ENCODE data around the gene FLYWCH2. TPM values are rescaled to one million over a fixed set of nuclear protein-coding genes. Genes with fewer than 3 reads are reported as not detected.

Gene FLYWCH2
- total and polyA plus RNA-seq, 2 of the 4 experiments (the other 2 are of a cell fraction) = 42.3 to 66.3 TPM

DNA sequence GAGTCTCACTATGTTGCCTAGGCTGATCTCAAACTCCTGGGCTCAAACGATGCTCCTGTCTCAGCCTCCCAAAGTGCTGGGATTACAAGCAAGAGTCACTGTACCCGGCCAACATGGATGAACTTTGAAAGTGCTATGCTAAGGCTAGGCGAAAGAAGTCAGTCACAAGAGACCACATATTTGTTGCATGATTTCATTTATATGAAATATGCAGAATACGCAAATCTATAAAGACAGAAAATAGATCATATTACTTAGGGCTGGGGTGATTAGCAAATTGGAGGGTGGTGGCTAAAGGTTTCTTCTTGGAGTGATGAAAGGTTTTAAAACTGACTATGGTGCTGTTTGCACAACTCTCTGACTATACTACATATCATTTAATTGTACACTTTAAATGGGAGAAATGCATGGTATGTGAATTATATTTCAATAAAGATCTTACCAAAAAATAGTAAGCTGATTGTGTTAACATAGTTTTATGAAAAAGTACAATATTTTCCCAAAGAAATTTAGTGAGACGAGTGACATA is 27.5 kb downstream of the FLYWCH2 start:
- Histone ChIP-seq H3K4me2 (ENCODE audit: low read depth, low read length) (no peak overlapping the region), H3K36me3 (ENCODE audit: control insufficient read depth, insufficient read depth, low read length) (peaks cover 10% of the 10 kb centered on the region), H3K56ac (ENCODE audit: extremely low read depth, insufficient read depth, low read length) (no peak overlapping the region), H2BK15ac (ENCODE audit: low read depth, low read length) (0 out of 3 replicates have a peak overlapping the region, but pooled peaks have one; percentile 37), H4K20me1 (ENCODE audit: insufficient read depth, low read length) (peaks cover 10% of the 10 kb centered on the region; the same call in 1 of the 2 replicates), H3K4ac (ENCODE audit: low read depth, low read length) (peak overlapping the region; percentile 24; the same call in 1 of the 2 replicates), H2BK5ac (ENCODE audit: low read depth, low read length, poor library complexity, severe bottlenecking) (peak overlapping the region; percentile 18), H3K23ac (ENCODE audit: low read depth, low read length) (no peak overlapping the region), H2AFZ (replicated peaks; ENCODE audit: low read length, poor library complexity) (no peak overlapping the region), H4K5ac (ENCODE audit: low read depth, low read length) (no peak overlapping the region), H3K9ac (ENCODE audit: low read depth, low read length) (no peak overlapping the region), H3K9me1 (ENCODE audit: insufficient read depth, low read length) (peaks cover 3% of the 10 kb centered on the region; the same call in 1 of the 2 replicates), H2BK120ac (ENCODE audit: low read depth, low read length) (no peak overlapping the region), H3K18ac (ENCODE audit: low read depth, low read length) (no peak overlapping the region), H4K8ac (ENCODE audit: low read depth in 2 of 2, low read length in 2 of 2) (no peak overlapping the region), H3K27ac (ENCODE audit: insufficient read depth, low read length) (peak overlapping the region; percentile 26; the same call in 1 of the 2 replicates), H2AK9ac (replicated peaks; ENCODE audit: low read depth, low read length, poor library complexity) (no peak overlapping the region), H2BK20ac (ENCODE audit: low read depth, low read length) (no peak overlapping the region), H3K9me3 (ENCODE audit: control insufficient read depth, insufficient read depth, low read length) (no peaks in the 10 kb centered on the region), H3K79me1 (ENCODE audit: low read depth in 1 of 2, low read length in 2 of 2) (peaks cover 5 to 34% of the 10 kb centered on the region in 2 experiments), H3K27me3 (ENCODE audit: control insufficient read depth, insufficient read depth, low read length) (no peaks in the 10 kb centered on the region), H3K14ac (replicated peaks; ENCODE audit: low read depth, low read length) (peak overlapping the region; percentile 27; the same call in 1 of the 2 replicates), H4K91ac (ENCODE audit: insufficient read depth, low read depth, low read length) (no peak overlapping the region; the same call in 1 of the 2 replicates), H3K4me1 (ENCODE audit: control insufficient read depth, insufficient read depth, low read length) (peaks cover 4% of the 10 kb centered on the region; the same call in 1 of the 2 replicates), H3K4me3 (ENCODE audit: insufficient read depth, low read depth, low read length) (no peak overlapping the region), H2AK5ac (ENCODE audit: low read depth, low read length) (no peak overlapping the region)
- TF ChIP-seq FOS (IDR thresholded peaks at IDR 0.05; ENCODE audit: low read depth, low read length) (no peak), MAZ (IDR thresholded peaks at IDR 0.05; ENCODE audit: borderline replicate concordance, low read depth, low read length) (no peak), CTCF (conservative IDR thresholded peaks at IDR 0.05; ENCODE audit: low read depth, low read length) (no peak), CHD1 (IDR thresholded peaks at IDR 0.05; ENCODE audit: low read depth, low read length) (no peak), BHLHE40 (IDR thresholded peaks at IDR 0.05; ENCODE audit: low read depth, low read length) (no peak), MXI1 (IDR thresholded peaks at IDR 0.05; ENCODE audit: borderline replicate concordance, low read depth, low read length) (no peak), RAD21 (IDR thresholded peaks at IDR 0.05; ENCODE audit: low read length) (no peak), MAFK (IDR thresholded peaks at IDR 0.05; ENCODE audit: low read depth, low read length) (no peak), NFE2L2 (IDR thresholded peaks at IDR 0.05; ENCODE audit: low read depth, low read length) (no peak)
- TF ChIP-seq, protein P1, sequence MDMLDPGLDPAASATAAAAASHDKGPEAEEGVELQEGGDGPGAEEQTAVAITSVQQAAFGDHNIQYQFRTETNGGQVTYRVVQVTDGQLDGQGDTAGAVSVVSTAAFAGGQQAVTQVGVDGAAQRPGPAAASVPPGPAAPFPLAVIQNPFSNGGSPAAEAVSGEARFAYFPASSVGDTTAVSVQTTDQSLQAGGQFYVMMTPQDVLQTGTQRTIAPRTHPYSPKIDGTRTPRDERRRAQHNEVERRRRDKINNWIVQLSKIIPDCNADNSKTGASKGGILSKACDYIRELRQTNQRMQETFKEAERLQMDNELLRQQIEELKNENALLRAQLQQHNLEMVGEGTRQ (IDR thresholded peaks at IDR 0.05; ENCODE audit: low read depth, low read length) = no peak
- DNase-seq (peak; percentile 50), ATAC-seq (ENCODE audit: low read depth) (no peak)
- BruUV-seq (replicated peaks) = no TSS peak
- dilution Hi-C loops (cut with HindIII; ENCODE audit: low sequenced_read_pairs, unreplicated experiment) = no loop called here
- intact Hi-C loops (cut with micrococcal nuclease) = no loop called here
- ChIA-PET CTCF (interaction anchor here (0.6 kb wide), 1 partner anchor 93 kb away, joined by 4 read pairs; no protein-coding TSS in a partner anchor), POLR2A (ENCODE audit: unreplicated experiment) (no interaction called here)
- in situ Hi-C loops (cut with MboI; ENCODE audit: low sequenced_read_pairs) = loop anchor here (10.0 kb wide), 1 partner anchor 76 kb away; the partner anchor contains the start of gene ZG16B
- no CpG with 5 or more reads among the region's 5 CpGs for WGBS, 2 experiments (ENCODE audit: extremely low coverage in 2 of 2, insufficient read length in 1 of 2)
